Activated T-cell treated with anti-CD3 and anti-CD28 coated beads for 24 hours (primary cell): ENCODE data around the gene CPEB1.

ENCODE experiments used
- DNase-seq: peaks from one replicate; pipeline ENCODE4 v3.0.0-alpha.2; 2020; ENCODE audit warnings: low read depth

The CPEB1 gene

GRCh38 chr15:82647045-82647834 lies at the start of gene CPEB1:
Gene CPEB1, minus strand, starts transcription at chr15:82647363. Its CDS starts 18,904 bp downstream, at chr15:82628459.
- DNase-seq: peak; percentile 22

GRCh38 chr15:82692171-82692570 lies 45.0 kb upstream of the CPEB1 start:
- DNase-seq: no peak

DNA sequence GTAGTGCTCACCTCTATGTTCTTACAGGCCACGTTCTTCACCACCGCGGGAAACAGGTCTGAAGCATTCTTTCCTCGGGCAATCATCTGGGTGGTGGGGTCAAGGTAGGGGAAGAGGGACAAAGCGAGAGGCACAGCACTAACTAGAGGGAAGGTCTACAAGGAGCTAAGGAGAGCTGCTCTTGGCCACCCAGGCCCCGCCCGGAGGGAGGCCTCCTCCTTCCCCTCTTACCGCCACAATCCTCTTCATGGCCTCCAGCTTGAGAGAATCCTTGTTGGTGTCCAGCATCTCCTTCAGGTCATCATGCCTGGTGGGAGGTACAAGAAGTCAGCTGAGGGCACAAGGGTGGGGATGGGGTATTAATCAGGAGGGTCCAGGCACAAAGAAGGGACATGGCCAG lies 42.0 kb upstream of the CPEB1 start:
- DNase-seq: no peak

GRCh38 chr15:82688691-82689090 lies 41.5 kb upstream of the CPEB1 start:
- no peak for DNase-seq

DNA sequence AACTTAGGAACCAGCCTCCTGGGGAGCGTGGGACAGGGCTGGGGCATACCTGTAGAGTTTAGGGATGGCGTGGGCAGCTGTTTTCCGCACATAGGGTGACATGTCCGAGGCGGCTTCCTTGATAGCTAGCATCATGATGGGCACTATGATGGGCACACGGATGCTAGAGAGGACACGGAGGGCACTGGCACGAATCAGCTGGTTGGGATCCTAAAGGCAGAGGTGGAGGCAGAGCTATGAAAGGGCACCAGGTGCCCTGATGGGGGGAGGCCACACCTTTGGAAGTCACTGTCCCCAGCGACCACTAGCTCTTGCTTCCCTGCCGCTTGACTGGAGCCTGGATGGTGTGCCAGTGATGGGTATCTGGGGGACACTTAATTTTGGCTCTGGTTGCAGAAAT lies 34.2 kb upstream of the CPEB1 start:
- no peak for DNase-seq

- peak; percentile 64 for DNase-seq
Observed at GRCh38 chr15:82680200-82681102, 33.3 kb upstream of the CPEB1 start.

DNA sequence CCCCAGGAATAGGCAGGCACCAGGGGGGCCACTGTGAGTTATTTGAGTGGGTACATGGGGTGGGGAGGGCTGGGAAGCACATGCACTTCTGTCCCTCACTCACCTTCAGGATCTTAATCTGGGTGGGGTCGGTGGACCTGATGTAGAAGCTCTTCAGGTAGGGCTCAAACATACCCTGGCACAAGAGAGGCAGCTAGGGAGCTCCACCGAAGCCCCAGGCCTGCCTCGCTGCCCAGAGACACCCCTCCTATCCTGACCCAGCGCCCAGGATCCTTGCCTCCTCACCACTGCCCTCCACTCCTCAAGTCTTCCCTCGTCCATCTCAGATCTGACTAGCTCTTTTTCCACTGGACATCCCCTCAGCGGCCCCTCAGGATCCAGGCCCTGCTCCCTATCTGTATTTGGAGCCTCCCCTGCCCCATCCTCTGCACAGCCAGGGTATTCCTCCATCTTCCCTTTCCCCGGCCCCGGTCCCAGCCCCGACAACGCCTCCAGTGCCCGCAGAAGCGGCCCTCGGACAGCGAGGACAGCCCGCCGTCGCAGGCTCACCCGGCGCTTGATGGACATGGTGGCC lies 32.5 kb upstream of the CPEB1 start:
- no peak for DNase-seq

DNA sequence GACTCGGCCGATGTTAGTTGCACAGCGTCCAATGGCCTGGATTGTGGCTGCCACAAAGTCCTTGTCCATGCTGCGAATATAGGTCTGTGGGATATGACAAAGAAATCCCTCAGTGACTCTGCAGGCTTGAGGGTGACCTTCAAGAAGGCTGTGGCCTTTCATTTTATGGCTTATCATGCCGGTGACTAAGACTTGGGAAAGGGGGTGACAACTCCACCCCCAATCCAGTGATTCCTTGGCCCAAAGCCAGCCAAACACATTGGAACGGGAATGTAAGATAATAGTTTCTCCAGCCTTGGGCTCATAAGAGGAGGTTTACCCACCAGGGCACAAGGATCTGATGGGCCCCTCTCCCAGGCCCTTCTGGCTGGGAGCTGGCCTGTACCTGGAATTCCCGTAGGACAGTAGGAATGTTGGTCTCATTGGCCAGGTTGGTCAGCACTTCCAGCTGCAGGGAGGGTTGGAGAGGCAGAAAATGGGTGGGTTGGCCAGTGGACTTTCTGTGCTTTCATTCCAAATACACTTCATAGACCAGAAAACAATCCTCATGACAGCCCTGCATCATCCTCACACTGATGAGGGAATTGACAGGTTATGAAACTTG lies 30.7 kb upstream of the CPEB1 start:
- no peak for DNase-seq

GRCh38 chr15:82674873-82675272 lies 27.7 kb upstream of the CPEB1 start:
- no peak for DNase-seq

GRCh38 chr15:82670699-82671098 lies 23.5 kb upstream of the CPEB1 start:
- DNase-seq: no peak

DNA sequence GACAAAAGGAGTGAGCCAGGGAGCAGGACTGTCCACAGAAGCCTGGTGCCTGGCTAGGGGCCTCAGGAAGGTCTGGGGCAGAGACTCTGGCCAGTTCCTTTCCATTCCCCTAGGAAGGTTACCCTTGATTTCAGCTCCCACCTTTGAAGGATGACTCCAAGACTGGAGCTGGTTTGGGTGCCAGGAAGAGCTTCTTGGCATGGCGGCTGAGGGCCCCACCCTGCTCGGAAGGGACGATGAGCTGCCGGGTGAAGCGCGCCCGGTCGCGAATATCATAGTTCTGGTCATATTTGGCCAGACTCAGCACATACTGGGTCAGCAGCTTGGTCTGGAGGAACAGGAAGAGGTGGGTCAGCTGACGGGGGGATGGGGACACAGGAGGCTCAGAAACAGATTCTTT lies 19.4 kb upstream of the CPEB1 start:
- DNase-seq: no peak

- DNase-seq: no peak
Observed at GRCh38 chr15:82664021-82664420, 16.9 kb upstream of the CPEB1 start.

DNA sequence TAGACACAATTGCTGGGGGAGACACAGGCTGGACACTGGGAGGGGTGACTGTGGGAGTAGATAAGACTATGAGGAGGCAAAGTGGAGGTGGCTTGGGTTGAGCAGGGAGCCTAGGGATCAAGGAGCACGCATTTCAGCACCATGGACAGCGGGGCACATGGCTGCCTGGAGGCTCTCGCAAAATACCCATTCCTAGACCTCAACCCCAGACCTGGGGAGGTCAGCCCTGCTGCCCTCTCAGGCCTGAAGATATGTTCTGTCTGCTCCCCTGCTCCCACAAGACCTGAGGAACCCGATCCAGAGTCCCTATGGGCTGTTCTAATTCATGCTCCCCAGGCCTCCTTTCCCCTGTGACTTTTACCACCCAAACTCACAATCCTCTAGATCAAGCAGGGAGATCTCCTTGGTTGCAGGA lies 16.0 kb upstream of the CPEB1 start:
- peak; percentile 11 for DNase-seq

GRCh38 chr15:82662641-82663040 lies 15.5 kb upstream of the CPEB1 start:
- DNase-seq: no peak

DNA sequence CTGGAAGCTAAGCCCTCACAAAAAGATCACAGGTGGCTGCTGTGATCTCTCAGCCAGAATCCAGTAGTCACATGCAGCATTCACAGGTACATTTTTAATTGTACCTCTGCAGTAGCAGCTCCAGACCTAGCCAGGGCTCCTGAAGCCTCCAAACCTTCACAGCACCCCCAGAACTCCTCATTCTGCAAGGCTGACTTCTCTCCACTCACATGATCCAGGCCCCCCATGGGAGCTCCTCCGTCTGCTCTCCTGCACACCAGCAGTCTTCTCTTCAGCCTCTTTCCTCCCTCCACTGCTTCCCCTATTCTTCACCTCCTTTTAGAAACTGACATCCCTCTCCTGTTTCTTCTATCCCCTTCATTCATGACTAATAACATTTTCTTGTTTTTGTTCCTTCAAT lies 13.2 kb upstream of the CPEB1 start:
- no peak for DNase-seq

GRCh38 chr15:82656641-82657266 lies 9.6 kb upstream of the CPEB1 start:
- no peak for DNase-seq

- no peak for DNase-seq
Observed at GRCh38 chr15:82655606-82656005, 8.4 kb upstream of the CPEB1 start.

DNA sequence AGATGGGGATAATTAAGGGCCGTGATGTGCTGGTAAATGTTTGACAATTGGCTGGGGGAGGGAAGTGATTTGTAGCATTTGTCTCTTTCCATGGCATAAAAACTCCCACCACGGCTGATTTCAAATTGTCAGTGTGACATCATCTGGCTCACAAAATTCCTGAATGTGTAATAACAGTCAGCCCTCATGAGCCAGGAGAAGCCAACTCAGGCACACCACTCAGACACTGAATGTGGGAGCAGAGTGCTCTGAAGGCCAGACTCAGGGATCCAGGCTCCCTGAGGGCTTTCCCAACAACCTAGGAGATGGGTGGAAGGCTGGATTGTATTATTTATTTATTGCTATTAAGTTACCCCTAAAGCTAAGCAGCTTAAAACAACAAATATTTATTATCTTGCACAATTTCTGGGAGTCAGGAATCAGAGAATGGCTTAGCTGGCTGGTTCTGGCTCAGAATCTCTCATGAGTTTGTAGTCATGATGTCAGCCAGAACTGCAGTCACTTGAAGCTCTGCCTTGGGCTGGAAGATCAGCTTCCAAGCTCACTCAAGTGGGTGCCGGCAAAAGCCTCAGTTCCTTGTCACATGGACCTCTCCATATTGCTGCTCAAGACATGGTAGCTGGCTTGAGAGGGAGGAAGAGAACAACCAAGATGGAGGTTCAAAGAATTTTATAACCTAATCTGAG lies 6.5 kb upstream of the CPEB1 start:
- DNase-seq: no peak

GRCh38 chr15:82651708-82652107 lies 4.5 kb upstream of the CPEB1 start:
- DNase-seq: no peak

DNA sequence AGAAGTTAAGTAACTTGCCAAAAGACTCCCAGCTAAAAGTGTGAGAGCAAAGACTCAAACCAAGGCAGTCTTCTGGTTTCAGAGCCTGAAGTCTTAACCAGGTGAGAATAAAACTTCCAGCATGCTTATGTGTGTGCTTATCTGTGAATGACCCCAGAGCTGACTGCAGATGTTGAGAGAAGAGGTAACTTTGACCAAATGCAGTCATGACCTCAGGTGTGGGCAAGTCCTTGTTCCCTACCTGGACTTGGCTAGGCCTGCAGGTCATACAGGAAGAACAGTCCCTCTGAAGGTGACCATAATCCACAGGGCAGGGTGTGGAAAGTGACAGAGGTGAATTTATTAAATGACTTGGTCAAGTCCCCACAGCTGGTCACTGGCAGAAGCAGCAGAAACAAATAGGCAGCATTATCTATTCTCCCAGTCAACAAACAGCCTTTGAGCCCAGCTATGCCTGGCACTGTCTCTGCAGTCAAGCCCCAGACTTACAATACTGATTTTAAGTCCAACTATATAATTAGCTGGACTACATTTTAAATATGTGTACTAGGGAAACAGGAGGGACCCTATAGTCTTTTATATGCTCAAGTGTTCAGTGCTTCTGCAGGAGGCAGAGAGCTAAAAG lies 3.0 kb upstream of the CPEB1 start:
- DNase-seq: no peak
